AG09309 (cell line): ENCODE data around the gene CABP5.

ENCODE experiments used
- DNase-seq: peaks from one replicate; pipeline ENCODE4 v3.0.0-alpha.2; 2010; ENCODE audit warnings: low read depth
- H3K4me3 ChIP-seq: 2 replicates; pipeline ENCODE4 v1.5.1; 2011; ENCODE audit warnings: mild to moderate bottlenecking, low read depth, low read length, moderate library complexity; ENCODE audit not compliant: control insufficient read depth
- TF ChIP-seq, protein P1 (sequence below): IDR thresholded peaks from 2 replicates; pipeline ENCODE4 v1.5.1; 2011; ENCODE audit warnings: mild to moderate bottlenecking, low read depth, low read length, inconsistent platforms; ENCODE audit not compliant: insufficient read depth, control insufficient read depth; ENCODE audit errors: missing control alignments

CABP5 gene

DNA sequence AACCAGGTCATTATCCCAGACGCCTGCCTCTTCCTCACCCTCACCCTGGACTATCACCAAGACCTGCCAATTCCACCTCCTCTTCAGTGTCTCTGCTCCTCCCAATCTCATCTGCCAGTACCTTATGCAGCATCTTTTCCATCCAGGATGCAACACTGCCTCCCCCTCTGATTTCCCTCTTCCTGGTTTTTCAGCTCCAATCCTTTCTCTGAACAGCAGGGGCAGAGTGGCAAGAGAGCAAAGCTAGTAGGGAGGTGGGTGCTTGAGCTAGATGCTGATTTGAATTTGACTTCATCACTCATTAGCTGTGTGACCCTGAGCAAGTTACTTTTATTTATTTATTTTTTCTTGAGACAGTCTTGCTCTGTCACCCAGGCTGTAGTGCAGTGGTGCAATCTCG lies 25.6 kb upstream of the CABP5 start:
- TF ChIP-seq, protein P1, sequence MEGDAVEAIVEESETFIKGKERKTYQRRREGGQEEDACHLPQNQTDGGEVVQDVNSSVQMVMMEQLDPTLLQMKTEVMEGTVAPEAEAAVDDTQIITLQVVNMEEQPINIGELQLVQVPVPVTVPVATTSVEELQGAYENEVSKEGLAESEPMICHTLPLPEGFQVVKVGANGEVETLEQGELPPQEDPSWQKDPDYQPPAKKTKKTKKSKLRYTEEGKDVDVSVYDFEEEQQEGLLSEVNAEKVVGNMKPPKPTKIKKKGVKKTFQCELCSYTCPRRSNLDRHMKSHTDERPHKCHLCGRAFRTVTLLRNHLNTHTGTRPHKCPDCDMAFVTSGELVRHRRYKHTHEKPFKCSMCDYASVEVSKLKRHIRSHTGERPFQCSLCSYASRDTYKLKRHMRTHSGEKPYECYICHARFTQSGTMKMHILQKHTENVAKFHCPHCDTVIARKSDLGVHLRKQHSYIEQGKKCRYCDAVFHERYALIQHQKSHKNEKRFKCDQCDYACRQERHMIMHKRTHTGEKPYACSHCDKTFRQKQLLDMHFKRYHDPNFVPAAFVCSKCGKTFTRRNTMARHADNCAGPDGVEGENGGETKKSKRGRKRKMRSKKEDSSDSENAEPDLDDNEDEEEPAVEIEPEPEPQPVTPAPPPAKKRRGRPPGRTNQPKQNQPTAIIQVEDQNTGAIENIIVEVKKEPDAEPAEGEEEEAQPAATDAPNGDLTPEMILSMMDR: no peak
- H3K4me3 ChIP-seq: no peak overlapping the region
- DNase-seq: no peak

DNA sequence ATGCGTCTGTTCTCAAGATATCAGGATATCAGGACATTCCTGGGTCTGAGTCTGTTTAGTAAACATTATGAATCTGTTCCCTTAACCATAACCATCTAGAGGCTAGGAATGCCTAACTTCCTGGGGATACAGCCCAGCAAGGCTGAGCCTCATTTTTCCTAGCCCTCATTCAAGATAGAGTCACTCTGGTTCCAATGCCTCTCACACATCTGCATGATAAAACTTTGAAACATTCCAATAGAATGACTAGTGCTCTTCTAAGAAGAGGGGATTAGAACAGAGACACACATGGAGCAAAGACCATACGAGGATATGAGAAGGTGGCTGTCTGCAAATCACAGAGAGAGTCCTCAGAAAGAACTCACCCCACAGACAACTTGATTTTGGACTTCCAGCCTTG lies 20.6 kb upstream of the CABP5 start:
- DNase-seq: no peak
- TF ChIP-seq, protein P1: no peak
- H3K4me3 ChIP-seq: no peak overlapping the region

DNA sequence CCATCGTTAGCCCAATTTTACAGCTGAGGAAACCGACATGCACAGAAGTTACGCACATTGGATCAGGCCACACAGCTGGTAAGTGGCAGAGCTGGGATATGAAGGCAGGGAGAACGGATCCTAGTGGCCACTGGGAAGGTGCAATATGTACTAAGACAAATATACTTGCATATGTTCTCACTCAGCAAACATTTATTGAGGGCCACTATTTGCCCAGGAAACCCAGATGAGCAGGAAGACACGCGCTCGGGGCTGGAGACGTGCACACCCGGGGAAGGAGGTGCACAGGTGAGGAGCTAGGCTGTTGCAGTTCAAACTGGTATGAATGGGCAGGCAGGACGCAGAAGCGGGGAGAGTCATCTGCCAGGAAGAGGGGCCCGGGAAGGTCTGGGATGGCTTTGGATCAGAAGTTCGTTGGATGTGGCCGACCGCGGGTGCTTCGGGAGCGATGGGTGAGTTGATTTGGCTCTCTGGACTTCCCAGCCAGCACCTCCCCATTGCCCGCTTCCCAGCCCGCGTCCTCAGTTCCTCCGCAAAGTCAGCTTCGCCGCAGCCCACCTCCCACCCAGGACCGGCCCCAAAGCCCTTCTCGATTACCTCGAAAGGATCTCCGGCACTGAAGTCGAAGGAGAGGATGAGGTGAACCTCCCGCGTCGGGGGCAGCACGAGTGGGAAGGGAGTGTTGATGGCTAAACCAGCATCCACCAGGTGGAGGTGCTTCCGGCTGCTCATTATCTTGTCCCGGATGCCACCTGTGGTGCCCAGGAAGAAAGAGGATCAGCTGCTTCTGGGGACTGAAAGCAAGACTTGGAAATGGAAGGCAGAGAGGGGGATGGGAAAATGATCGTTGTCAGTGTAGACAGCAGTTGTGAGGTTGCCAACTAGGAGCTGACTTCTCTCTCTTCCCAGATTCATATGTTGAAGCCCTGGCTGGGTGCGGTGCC lies 17.8 kb upstream of the CABP5 start:
- no peak for DNase-seq
- no peak overlapping the region for H3K4me3 ChIP-seq
- TF ChIP-seq, protein P1: no peak

DNA sequence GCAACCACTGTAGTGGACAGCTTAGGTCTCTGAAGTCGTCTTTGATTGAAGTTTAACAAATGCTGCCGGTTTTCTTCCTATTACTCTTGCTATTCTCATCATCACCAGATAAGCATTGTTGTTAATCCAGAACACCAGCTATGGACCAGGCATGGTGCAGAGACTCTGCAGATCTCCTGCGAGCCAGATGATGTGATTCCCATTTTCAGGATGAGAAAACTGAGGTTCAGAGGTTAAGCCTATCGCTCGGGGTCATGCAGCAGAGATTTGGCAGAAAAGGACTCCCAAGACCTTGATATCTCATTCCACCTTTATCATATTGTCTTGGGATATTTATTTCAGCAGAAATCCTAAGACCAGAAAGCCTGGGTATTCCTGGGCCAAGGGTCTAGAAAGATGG lies 16.5 kb upstream of the CABP5 start:
- TF ChIP-seq, protein P1: no peak
- no peak overlapping the region for H3K4me3 ChIP-seq
- no peak for DNase-seq

DNA sequence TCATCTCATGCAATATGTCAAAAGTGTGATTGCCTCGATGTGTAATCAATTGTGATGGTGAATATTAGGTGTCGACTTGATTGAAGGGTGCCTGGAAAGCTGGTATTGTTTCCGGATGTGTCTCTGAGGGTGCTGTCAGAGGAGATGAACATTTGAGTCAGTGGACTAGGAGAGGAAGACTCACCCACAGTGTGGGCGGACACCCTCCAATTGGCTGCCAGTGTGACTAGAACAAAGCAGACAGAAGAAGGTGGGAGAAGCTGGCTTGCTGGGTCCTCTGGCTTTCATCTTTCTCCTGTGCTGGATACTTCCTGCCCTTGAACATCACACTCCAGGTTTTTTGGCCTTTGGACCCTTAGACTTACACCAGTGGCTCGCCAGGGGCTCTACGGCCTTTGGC lies 15.5 kb upstream of the CABP5 start:
- H3K4me3 ChIP-seq: no peak overlapping the region
- TF ChIP-seq, protein P1: no peak
- no peak for DNase-seq

DNA sequence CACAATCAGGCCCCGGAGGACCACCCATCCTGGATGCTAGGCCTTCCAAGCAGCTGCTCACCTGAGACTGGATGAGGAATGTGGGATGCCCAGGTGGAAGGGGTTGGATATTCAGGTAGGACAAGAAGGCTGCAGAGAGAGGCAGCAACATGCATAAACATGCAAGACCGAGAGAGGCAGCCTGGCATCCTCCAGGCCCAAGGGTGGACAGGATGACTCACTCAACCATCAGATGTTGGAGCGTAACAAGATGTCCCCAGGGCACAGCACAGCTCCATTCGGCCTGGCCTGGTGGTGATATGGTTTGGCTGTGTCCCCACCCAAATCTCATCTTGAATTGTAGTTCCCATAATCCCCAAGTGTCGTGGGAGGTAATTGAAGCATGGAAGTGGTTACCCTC lies 10.0 kb upstream of the CABP5 start:
- TF ChIP-seq, protein P1: no peak

More for the DNA sequence above, 10.0 kb upstream of the CABP5 start:
- DNase-seq: no peak
- H3K4me3 ChIP-seq: no peak overlapping the region
